Endothelial cell of umbilical vein (primary cell): ENCODE results near the gene PRXL2A. TPM values are rescaled to one million over a fixed set of nuclear protein-coding genes. Genes with fewer than 3 reads are reported as not detected.

Experiments used
- BruUV-seq: library from RNA; stranded (reverse); fragments of 400-500 nt; replicated peaks from 2 replicates; lab custom pipeline; 2021; lab: Mats Ljungman, UMichigan
- CTCF ChIA-PET: fragments of 300-600, 350-600 bp; sonication (Branson Sonifier 250); formaldehyde crosslinking; loops from one replicate; lab custom pipeline; 2021; ENCODE audit warnings: antibody characterized with exemption, inconsistent platforms; lab: Charles Lee
- POLR2A ChIA-PET: fragments of 300-600, 350-600 bp; sonication (Branson Sonifier 250); formaldehyde crosslinking; loops from one replicate; lab custom pipeline; 2021; ENCODE audit warnings: antibody characterized with exemption, inconsistent platforms; lab: Charles Lee
- DNase-seq: peaks from one replicate; pipeline ENCODE4 v3.0.0-alpha.2; 2011; ENCODE audit warnings: low read depth, low spot score
- FAIRE-seq: peaks from 2 replicates; lab custom pipeline; 2011; peaks lifted over from hg19 to GRCh38; lab: Jason Lieb, UNC
- H2AFZ ChIP-seq: 2 replicates; pipeline ENCODE4 v1.6.0; 2012; ENCODE audit warnings: low read depth, low read length, control low read depth, inconsistent platforms
- H3K27ac ChIP-seq: 2 replicates; pipeline ENCODE4 v1.5.1; 2011; ENCODE audit warnings: low read depth, mild to moderate bottlenecking, control low read depth, low read length, moderate library complexity; ENCODE audit not compliant: insufficient read depth
- H3K27me3 ChIP-seq, 2 experiments: 2 replicates each; pipeline versions ENCODE4 v1.6.0 to v1.6.1; 2011; ENCODE audit warnings: low read length in 2 of 2, mixed read lengths in 1 of 2; ENCODE audit not compliant: control insufficient read depth in 2 of 2, insufficient read depth in 2 of 2
- H3K36me3 ChIP-seq, 2 experiments: 2 replicates in 1 of 2; 3 replicates in 1 of 2; pipeline ENCODE4 v1.5.1; 2011; ENCODE audit warnings: low read length in 2 of 2, mild to moderate bottlenecking in 1 of 2, moderate library complexity in 1 of 2; ENCODE audit not compliant: control insufficient read depth in 2 of 2, insufficient read depth in 2 of 2; ENCODE audit errors: extremely low read depth in 1 of 2
- H3K4me1 ChIP-seq: 3 replicates; pipeline ENCODE4 v1.5.1; 2011; ENCODE audit warnings: mild to moderate bottlenecking, low read length; ENCODE audit not compliant: control insufficient read depth, insufficient read depth; ENCODE audit errors: extremely low read depth
- H3K4me2 ChIP-seq: 2 replicates; pipeline ENCODE4 v1.6.1; 2011; ENCODE audit warnings: low read length, control low read depth, mixed read lengths; ENCODE audit not compliant: insufficient read depth
- H3K4me3 ChIP-seq, 3 experiments: fragments of 200-600 bp in 1 of 3; sonication (generic), shearing (Covaris generic) in 1 of 3; replicated peaks in 1 of 3; 2 replicates each; pipeline ENCODE4 v1.5.1; 2011 to 2016; ENCODE audit warnings: control low read depth in 3 of 3, low read length in 3 of 3, mild to moderate bottlenecking in 2 of 3, inconsistent platforms in 1 of 3, low read depth in 1 of 3, moderate library complexity in 1 of 3; ENCODE audit not compliant: insufficient read depth in 1 of 3
- H3K79me2 ChIP-seq: 2 replicates; pipeline ENCODE4 v1.6.0; 2012; ENCODE audit warnings: low read length, inconsistent platforms; ENCODE audit not compliant: control insufficient read depth, insufficient read depth
- H3K9ac ChIP-seq: replicated peaks from 2 replicates; pipeline ENCODE3; 2011; ENCODE audit warnings: low read length, control low read depth; ENCODE audit not compliant: insufficient read depth; ENCODE audit errors: extremely low read depth
- H3K9me1 ChIP-seq: replicated peaks from 3 replicates; pipeline ENCODE4 v1.6.0; 2011; ENCODE audit warnings: mild to moderate bottlenecking, low read length; ENCODE audit not compliant: control insufficient read depth, insufficient read depth; ENCODE audit errors: extremely low read depth
- H3K9me3 ChIP-seq: replicated peaks from 2 replicates; pipeline ENCODE4 v1.5.1; 2012; ENCODE audit warnings: low read length, inconsistent platforms; ENCODE audit not compliant: control insufficient read depth, insufficient read depth
- H4K20me1 ChIP-seq: replicated peaks from 2 replicates; pipeline ENCODE3; 2011; ENCODE audit warnings: mild to moderate bottlenecking, low read length; ENCODE audit not compliant: control insufficient read depth, insufficient read depth; ENCODE audit errors: extremely low read depth
- EZH2 ChIP-seq: IDR thresholded peaks from 2 replicates; pipeline ENCODE4 v1.6.1; 2012; ENCODE audit warnings: borderline replicate concordance, low read depth, mild to moderate bottlenecking, moderate library complexity, low read length, inconsistent platforms; ENCODE audit not compliant: severe bottlenecking
- FOS ChIP-seq: IDR thresholded peaks from 2 replicates; pipeline ENCODE4 v1.6.1; 2011; ENCODE audit warnings: mild to moderate bottlenecking, low read length, moderate library complexity, borderline replicate concordance; ENCODE audit not compliant: insufficient read depth
- GATA2 ChIP-seq: IDR thresholded peaks from 2 replicates; pipeline ENCODE4 v1.7.0; 2011; ENCODE audit warnings: low read depth, mild to moderate bottlenecking, moderate library complexity, mixed read lengths, low read length; ENCODE audit not compliant: insufficient read length, insufficient read depth
- JUN ChIP-seq: IDR thresholded peaks from 2 replicates; pipeline ENCODE4 v1.6.1; 2011; ENCODE audit warnings: borderline replicate concordance, low read depth; ENCODE audit not compliant: insufficient read length, insufficient read depth
- MYC ChIP-seq: IDR thresholded peaks from one replicate; pipeline ENCODE4 v1.6.1; 2011; ENCODE audit warnings: mild to moderate bottlenecking, low read depth, low read length
- POLR2A ChIP-seq: IDR thresholded peaks from 2 replicates; pipeline ENCODE4 v1.6.1; 2012; ENCODE audit warnings: low read depth, mild to moderate bottlenecking, control low read depth, low read length
- POLR2AphosphoS5 ChIP-seq: IDR thresholded peaks from 2 replicates; pipeline ENCODE4 v1.6.1; 2012; ENCODE audit warnings: low read depth, mild to moderate bottlenecking, control low read depth, low read length, moderate library complexity; ENCODE audit not compliant: insufficient read depth
- dilution Hi-C: fragments of 300-500 bp; cut with MboI; formaldehyde crosslinking; loops from one replicate; pipeline ENCODE4 v1.15.0; 2019; ENCODE audit warnings: low sequenced_read_pairs; ENCODE audit not compliant: extremely low pct_ligation_motif_present
- intact Hi-C: fragments of 100-400 bp; cut with micrococcal nuclease; formaldehyde crosslinking; loops from one replicate; pipeline ENCODE4 v1.10.0; 2022
- polyA plus RNA-seq, 4 experiments: library from polyadenylated mRNA; depleted of rRNA in 3 of 4; stranded (reverse) in 3 of 4; unstranded in 1 of 4; fragments of >200 nt; gene quantifications; 2 replicates each; pipeline versions ENCODE4 v1.2.1 to v1.2.3, GENCODE V29; 2011 to 2012; ENCODE audit warnings: missing spikeins in 1 of 4
- total RNA-seq: library from RNA; stranded (reverse); gene quantifications from 2 replicates; pipeline ENCODE4 v1.2.3, GENCODE V29; 2021
- TF ChIP-seq, protein P1 (sequence below), 2 donors: IDR thresholded peaks; 1 replicate in 1 of 2; 2 replicates in 1 of 2; pipeline ENCODE4 v1.5.1; 2011; ENCODE audit warnings: low read length in 2 of 2, mild to moderate bottlenecking in 2 of 2, moderate library complexity in 2 of 2, control low read depth in 1 of 2, inconsistent platforms in 1 of 2, low read depth in 1 of 2; ENCODE audit not compliant: insufficient read depth in 1 of 2; ENCODE audit errors: extremely low read depth in 1 of 2
- TF ChIP-seq, protein P2 (sequence below): IDR thresholded peaks from 2 replicates; pipeline ENCODE4 v1.6.1; 2011; ENCODE audit not compliant: insufficient read depth, insufficient read length

PRXL2A gene
- total and polyA plus RNA-seq, 2 donors (not counting 3 experiments of a cell fraction or from before 2014, with no cell fraction given): 113 to 321 TPM

DNA sequence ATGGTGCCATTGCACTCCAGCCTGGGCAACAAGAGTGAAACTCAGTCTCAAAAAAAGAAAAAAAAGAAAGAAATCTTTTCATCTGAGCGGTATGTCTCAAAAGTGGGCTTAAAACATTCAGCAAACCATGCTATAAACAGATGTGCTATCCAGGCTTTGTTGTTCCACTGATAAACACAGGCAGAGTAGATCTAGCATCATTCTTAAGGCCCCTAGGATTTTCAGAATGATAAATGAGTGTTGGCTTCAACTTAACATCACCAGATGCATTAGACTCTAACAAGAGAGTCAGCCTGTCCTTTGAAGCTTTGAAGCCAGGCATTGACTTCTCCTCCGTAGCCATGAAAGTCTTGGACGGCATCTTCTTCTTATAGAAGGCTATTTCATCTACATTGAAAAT is 28.6 kb upstream of the PRXL2A start:
- no peaks in the 10 kb centered on the region for H3K9me1 ChIP-seq
- H2AFZ ChIP-seq: no peak overlapping the region
- H3K36me3 ChIP-seq: no peaks in the 10 kb centered on the region
- no peak for DNase-seq
- no peaks in the 10 kb centered on the region for H3K9me3 ChIP-seq
- TF ChIP-seq JUN (no peak), FOS (no peak), MYC (no peak), EZH2 (no peak), POLR2A (no peak), GATA2 (no peak), POLR2AphosphoS5 (no peak)
- TF ChIP-seq, protein P1, sequence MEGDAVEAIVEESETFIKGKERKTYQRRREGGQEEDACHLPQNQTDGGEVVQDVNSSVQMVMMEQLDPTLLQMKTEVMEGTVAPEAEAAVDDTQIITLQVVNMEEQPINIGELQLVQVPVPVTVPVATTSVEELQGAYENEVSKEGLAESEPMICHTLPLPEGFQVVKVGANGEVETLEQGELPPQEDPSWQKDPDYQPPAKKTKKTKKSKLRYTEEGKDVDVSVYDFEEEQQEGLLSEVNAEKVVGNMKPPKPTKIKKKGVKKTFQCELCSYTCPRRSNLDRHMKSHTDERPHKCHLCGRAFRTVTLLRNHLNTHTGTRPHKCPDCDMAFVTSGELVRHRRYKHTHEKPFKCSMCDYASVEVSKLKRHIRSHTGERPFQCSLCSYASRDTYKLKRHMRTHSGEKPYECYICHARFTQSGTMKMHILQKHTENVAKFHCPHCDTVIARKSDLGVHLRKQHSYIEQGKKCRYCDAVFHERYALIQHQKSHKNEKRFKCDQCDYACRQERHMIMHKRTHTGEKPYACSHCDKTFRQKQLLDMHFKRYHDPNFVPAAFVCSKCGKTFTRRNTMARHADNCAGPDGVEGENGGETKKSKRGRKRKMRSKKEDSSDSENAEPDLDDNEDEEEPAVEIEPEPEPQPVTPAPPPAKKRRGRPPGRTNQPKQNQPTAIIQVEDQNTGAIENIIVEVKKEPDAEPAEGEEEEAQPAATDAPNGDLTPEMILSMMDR (IDR thresholded peaks at IDR 0.05; ENCODE audit: extremely low read depth in 1 of 2, insufficient read depth in 1 of 2, low read depth in 1 of 2, low read length in 2 of 2): no peak
- TF ChIP-seq, protein P2, sequence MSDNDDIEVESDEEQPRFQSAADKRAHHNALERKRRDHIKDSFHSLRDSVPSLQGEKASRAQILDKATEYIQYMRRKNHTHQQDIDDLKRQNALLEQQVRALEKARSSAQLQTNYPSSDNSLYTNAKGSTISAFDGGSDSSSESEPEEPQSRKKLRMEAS: no peak
- H4K20me1 ChIP-seq: no peaks in the 10 kb centered on the region
- ChIA-PET POLR2A (interaction anchor here (0.6 kb wide), 1 partner anchor 145 kb away, joined by 3 read pairs; no protein-coding TSS in a partner anchor), CTCF (interaction anchor here (0.9 to 4.5 kb wide), 5 partner anchors 28 to 545 kb away, joined by 4 to 109 read pairs (median 5); partner anchors contain the start of gene PRXL2A)
- intact Hi-C loops (no loop called here), dilution Hi-C loops (no loop called here)
- H3K4me2 ChIP-seq: no peak overlapping the region
- BruUV-seq: no TSS peak
- H3K79me2 ChIP-seq: no peaks in the 10 kb centered on the region
- H3K27me3 ChIP-seq: peaks cover 3 to 5% of the 10 kb centered on the region in 2 experiments
- H3K4me3 ChIP-seq: no peak overlapping the region
- no peak for FAIRE-seq
- no peak overlapping the region for H3K9ac ChIP-seq
- no peaks in the 10 kb centered on the region for H3K4me1 ChIP-seq
- H3K27ac ChIP-seq: no peak overlapping the region
